NCI-H2107 treated with DMSO at 0.1 percent for 48 hours (cell line): ENCODE results near the gene FAM200C.
A peak's percentile ranks its signal among the peaks of the same experiment; 100 is the strongest.
"Not testable (repeated sequence)": the region's sequence is repeated elsewhere in the genome, so short reads cannot be mapped to it uniquely, and the experiment has no call there.

Experiments
- DNase-seq: peaks from one replicate; lab custom pipeline; 2025; ENCODE audit not compliant: unreplicated experiment; lab: John Stamatoyannopoulos, UW

The FAM200C gene

DNA sequence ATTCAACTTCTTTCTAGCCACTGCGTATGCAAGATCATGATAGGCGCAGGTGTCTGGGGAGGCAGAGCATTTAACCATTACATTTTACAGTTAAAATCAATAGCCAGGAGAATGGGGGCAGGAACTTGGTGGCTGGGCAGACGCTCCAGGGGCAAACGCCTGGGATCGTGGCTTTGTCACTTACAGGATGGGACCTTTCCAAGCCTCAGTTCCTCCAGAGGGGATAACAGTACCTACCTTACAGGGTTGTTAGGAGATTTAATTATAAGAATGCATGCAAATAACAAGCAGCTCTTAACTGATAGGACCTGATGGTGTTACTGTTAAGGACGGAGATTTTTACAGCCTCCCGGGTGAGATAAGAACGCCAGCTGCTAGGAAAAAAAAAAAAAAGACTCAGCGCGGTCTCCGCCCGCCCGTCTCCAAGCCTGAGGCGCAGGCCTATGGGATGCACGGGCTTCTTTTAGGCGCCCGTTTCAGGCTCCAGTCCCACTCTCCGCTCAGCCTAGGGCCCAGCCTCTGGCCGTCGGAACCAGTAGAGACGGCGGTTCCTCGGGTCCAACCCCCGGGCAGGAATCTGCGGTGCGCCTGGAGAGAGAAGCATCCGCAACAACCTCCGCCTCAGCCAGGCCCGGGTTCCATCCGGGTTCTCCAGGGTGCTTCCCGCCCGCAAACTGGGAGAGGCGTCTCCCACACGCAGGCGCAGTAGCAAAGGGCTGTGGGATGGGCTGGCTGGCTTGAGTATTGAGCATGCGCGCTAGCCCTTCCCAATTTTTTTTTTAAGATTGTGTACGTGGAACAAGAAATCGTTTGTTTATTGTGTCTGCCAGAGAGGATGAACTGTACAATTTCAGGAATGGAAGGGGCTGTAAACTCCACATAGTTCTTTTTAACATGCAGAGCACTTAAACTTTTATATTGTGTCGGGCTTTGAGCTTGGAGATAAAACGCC lies at the start of gene FAM200C:
Gene FAM200C (minus strand): TSS at position 653 of the 952 bp plus-strand sequence. CDS start 4,564 bp downstream, outside the sequence.
- DNase-seq = peak; percentile 82

DNA sequence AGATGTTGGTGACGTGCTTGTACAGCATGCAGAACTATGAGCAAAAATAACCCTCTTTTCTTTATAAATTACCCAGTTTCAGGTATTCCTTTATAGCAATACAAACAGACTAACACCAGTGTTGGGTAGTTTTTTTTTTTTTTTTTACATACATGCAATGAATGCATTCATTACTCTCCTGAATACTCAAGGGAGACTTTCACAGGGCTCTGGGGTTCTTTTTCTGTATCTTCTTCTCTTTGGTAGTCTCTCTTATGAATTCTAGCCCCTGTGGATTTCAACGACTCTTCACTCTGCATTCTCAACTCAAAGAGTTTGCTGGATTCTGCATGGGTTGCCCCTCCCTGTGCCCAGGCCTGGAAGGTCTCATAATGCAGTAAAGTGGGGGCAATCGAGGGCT lies 49.6 kb upstream of the FAM200C start:
- no peak for DNase-seq

DNA sequence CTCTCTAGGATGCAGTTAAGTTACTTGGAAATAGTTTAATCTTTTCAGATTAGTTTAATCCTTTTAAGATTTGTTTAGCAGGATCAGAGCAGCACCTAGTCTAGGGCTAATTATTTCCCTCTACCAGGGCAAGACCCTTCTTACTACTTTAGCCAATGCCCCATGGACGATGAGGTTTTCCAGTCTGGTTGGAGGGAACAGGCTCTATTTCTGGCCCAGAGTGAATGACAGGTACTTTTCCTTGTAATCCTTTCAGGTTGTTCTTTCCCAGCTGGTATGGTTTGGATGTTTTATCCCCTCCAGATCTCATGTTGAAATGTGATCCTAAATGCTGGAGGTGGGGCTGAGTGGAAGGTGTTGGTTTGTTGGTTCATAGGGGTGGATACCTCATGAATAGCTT lies 49.0 kb upstream of the FAM200C start:
- DNase-seq = no peak

DNA sequence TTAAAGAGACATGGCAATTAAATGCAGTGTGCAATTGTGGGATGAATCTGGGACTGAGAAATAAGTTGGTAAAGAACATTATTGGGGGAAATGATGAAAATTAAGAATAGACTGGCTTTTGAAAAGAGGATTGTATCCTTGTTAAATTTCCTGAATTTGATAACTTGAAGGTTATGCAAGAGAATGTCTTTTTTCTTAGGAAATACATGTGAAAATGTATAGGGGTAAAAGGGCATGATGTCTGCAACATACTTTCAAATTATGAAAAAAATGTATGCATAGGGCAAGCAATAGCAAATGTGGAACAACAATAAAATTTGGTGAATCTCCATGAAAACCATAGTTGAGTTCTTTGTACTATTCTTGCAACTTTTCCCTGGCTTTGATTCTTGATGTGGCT lies 45.9 kb upstream of the FAM200C start:
- DNase-seq = no peak

DNA sequence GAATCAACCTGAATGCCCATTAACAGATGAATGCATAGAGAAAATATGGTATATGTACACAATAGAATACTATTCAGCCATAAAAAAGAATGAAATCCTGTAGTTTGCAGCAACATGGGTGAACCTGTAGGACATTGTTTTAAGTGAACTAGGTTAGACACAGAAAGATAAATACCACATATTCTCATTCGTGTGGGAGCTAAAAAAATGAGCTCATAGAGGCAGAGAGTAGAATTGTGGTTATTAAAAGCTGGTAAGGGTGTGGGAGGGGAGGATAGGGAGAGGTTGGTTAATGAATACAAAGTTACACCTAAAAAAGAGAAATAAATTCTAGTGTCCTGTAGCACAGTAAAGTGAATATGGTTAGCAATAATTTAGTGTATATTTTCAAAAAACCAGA lies 45.3 kb upstream of the FAM200C start:
- no peak for DNase-seq

DNA sequence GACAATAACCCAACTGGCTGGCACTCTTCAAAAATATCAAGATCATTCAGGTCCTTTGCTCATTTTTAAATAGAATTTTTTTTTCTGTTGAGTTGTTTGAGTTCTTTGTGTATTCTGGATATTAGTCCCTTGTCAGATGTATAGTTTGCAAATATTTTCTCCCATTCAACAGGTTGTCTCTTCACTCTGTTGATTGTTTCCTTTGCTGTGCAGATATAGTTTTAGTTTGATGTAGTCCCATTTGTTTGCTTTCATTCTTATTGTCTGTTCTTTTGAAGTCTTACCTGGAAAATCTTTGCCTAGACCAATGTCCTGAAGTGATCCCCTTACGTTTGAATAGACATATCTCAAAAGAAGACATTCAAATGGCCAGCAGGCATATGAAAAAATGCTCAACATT lies 44.6 kb upstream of the FAM200C start:
- DNase-seq = no peak

DNA sequence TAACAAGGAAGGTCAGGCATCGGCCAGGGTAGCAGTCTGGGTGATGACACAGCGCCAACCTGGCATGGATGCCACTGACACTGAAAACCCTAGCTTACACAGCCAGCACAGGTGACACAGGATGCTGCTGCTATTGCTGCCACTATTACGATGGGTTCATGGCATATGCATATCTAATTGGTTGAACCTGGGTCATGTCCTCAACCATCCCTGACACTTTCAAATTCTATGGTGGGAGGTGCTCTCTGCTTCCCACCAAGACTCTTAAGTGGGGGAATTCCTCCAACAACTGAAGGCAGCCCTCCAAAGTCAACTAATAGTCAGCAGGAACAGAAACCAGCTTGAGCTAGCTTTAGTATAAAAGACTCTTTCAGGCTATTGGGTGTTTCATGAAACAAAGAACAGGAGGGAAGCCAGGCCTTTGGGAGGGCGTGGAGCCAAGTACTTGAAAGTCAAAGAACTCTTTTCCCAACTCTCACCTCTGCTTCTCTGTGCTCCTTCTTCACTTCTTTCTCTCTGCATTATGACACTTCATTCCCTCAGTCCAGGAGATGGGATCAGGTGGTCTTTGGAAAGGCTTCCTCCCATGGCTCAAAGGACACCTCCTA lies 43.1 kb upstream of the FAM200C start:
- no peak for DNase-seq

DNA sequence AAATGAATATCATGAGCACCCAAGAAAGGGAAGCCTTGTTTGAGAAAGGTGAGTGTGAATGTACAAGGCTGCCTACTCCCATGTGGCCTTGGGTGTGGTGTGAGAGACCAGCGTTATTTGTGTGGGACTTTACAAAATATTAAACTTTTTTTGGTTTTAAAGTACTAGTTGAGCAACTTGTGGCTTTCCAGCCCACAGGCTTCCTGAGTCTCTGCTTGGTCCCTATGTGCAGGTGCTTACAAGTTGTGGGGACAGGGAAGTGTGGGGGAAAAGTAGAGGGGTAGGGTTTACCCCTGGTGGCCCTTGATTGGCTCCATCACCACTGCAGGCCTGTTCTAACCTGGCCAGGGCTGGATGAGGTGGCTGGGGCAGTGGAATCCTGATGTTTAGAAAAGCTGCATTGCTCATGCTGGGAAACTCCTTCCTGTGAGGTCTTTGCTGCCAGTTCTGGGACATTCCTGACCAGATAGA lies 41.5 kb upstream of the FAM200C start:
- DNase-seq = no peak

DNA sequence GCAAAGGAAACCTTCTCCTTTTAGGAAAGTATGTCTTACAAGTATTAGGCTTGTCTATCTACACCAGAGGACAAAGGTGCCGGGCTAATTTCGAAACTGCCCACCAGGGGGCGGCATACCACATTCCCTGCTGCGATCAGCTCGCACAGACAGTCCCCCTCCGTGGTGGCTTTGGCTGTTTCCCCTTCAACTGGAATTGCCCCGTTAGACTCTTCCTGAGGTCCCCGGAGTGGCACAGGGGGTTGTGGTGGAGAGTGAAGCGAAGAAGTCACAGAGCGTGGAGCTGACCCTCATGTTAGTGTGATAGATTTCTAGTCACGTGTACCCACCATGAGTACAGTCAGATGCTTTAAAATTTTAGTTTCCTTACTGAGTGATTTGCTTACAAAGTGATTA lies 39.3 kb upstream of the FAM200C start:
- peak; percentile 53 for DNase-seq

DNA sequence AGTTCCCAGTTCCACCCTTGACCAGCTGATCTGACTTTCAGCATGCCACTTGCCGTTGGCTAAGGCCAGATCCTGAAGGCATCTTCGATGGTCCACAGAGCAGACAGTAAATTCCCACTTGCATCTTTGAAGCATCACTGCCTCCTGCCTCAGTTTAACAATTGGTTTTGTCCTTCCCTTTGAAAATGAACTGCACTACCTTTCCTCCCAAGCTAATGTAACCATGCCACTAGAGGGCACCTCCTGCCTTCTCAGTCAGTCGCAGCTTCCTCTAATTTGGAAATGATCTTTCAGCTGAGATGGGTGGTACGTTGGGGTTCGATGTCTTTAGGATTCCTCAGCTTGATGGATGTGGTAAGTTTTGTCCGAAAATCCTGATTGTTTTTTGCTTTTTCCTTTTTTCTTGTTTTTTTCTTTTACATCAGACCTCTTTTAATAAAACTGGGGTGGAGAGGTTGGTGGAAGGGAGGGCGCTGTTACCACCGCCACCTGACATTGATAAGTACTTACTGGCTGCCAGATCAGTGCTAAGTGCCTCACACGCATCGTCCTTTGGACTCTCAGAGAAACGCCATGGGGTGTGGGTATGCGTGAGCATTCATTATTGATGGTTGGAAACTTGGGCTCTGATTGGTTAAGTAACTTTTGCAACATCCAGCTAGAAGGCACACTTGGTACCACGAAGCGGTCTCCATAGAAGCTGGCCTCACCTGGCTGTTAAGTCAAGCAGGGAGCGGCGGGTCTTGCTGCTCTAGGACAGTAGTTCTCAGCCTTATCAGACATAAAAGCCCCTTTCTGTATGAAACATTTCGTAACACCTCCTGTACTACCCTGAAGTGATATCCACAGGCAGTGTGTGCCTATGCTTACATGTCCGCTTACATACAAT lies 38.7 kb upstream of the FAM200C start:
- peak; percentile 53 for DNase-seq

DNA sequence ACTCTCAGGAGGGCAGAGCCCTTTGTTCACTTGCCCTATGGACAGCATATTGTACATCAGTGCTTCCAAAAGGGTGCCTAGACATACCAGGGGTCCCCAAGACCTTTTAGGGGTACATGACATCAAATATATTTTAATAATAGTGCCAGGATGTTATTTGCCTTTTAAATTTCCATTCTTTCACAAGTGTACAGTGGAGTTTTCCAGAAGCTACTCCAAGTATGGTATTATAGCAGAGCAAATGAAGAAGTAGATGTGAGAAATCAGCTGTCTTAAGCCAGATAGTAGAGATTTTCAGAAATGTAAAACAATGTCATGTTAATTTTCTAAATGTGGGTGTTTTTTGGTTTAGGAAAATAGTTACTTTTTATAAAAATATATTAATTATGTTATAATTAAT lies 37.4 kb upstream of the FAM200C start:
- no peak for DNase-seq

DNA sequence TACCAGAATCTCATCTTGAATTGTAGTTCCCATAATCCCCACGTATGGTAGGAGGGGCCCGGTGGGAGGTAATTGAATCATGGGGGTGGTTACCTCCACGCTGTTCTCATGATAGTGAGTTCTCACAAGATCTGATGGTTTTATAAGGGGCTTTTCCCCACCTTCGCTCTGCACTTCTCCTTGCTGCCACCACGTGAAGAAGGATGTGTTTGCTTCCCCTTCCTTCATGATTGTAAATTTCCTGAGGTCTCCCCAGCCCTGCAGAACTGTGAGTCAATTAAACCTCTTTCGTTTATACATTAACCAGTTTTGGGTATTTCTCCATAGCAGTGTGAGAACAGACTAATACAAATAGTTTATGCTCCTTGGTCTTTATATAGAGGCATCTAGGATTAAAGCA lies 36.8 kb upstream of the FAM200C start:
- DNase-seq = not testable (repeated sequence)

DNA sequence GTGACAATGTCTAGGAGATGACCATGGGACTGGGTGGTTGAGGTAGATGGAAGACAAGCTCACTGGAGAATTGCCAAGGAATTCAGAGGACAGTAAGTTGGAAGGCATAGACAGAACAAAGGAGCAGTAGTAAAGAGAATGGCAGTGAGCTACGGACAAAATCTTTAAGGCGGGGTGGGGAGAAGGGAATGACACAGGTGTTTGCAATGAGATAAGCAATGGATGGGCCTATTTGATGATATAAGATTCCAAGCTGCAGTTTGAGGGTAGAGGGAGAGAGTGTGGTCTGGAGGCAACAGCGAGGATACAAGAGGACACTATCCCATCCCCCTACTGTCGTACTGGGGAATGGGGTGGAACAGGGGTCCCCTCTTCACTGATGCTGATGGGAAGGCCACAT lies 36.2 kb upstream of the FAM200C start:
- DNase-seq = no peak

DNA sequence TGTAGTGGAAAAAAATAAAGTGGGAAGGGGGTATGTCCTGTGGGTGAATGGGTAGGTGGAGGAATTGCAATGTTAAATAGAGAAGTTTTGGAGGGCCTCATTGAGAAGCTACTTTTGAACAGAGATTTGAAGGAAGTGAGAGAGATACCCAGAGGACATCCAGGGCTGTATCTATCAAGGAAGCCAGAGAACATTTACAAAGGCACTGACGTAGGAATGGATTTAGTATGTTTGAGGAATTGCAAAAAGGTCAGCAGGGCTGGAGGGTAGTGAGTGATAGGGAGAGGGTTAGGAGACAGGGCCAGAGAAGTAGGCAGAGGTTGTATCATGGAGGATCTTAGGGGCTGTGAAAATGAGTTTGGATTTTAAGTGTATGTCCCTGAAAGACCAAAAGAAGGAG lies 35.7 kb upstream of the FAM200C start:
- DNase-seq = no peak

DNA sequence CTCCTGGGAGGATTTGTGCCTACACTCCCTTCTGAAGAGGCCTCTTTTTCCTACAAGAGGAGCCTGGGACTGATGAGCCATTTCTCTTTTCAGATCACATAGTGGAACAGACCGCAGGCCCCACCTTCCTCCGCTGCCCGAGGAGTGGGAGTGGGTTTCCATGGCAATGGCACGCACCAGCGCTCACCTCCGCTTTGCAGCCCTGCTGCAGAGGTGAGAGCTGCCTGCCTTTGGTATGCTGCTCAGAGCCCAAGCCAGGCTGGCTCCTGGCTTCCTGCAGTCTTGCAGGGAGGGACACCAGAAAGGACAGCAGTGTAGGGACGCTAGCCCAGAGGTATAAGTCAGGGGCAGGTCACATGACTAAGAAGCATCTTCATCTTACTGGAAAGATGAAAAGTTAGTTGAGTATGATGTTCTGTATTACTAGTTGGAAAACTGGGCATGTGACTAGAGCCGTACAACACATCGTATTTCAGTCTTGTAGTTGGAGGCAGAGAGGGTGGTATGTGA lies 34.2 kb upstream of the FAM200C start:
- peak; percentile 36 for DNase-seq

DNA sequence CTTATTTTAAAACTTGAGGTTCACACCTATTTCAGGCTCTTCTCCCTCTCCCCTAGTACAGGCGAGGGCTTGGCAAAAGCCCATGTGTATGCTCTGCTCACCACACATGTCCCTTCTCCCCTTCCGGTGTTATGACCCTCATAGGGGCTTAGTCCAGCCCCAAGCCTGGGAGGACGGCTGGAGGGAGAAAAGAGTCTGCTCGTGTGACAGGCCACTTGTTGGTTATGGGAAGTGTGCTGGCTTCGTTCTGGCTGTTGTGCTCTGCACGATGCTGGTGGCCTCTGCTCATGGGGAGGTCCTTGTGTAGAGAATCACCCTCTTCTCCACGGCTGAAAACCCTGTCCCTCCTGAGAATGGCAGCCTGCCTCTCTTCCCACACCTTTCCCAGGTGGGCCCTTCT lies 32.9 kb upstream of the FAM200C start:
- DNase-seq = no peak

DNA sequence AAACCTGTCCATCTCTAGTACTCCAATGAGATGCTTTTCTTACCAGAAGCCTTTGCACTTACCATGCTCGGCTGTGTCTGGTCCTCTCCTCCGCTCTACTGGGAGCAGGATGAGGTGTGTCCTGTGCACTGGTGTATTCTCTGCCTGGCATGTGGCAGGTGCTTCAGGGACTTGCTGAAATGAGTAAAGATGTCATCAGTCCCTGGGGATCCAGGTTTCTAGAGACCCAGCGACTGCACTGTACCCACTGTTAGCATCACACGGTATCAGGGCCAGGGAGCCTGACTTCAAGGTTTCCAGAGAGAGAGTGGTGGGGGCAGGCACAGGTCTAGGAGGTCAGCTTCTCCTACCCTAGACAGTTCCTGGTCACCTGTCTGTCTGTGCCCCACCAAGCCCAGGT lies 32.3 kb upstream of the FAM200C start:
- peak; percentile 11 for DNase-seq

DNA sequence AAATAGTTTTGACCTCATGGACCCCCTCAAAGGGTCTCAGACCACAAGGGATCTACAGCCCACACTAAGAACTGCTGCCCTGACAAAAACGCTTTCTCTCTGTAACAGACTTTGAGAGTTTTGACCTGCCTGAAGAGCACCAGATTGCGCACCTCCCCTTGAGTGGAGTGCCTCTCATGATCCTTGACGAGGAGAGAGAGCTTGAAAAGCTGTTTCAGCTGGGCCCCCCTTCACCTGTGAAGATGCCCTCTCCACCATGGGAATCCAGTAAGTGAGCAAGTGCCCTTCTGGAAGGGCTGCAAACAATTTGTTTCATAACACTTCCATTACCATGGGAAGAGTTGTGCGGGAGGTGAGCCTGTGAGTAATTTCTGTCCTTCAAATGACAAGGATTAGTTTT lies 27.8 kb upstream of the FAM200C start:
- no peak for DNase-seq

DNA sequence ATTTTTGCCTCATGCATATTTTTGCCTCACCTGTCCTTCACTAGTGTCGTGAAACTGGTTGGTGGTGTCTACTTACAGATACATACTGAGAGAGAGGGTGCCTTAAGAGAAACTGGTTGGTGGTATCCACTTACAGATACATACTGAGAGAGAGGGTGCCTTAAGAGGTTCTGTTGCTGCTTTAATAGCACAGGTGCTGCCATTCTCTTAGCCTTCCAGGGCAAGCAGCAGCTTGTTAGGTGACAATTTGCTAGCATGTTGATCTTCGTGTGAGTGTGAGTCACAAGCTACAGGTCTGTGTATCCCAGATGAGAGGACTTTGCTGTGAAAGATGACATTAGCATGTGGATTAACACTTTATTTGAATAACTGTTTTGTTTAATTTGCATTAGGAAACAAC lies 23.2 kb upstream of the FAM200C start:
- DNase-seq = peak; percentile 76

DNA sequence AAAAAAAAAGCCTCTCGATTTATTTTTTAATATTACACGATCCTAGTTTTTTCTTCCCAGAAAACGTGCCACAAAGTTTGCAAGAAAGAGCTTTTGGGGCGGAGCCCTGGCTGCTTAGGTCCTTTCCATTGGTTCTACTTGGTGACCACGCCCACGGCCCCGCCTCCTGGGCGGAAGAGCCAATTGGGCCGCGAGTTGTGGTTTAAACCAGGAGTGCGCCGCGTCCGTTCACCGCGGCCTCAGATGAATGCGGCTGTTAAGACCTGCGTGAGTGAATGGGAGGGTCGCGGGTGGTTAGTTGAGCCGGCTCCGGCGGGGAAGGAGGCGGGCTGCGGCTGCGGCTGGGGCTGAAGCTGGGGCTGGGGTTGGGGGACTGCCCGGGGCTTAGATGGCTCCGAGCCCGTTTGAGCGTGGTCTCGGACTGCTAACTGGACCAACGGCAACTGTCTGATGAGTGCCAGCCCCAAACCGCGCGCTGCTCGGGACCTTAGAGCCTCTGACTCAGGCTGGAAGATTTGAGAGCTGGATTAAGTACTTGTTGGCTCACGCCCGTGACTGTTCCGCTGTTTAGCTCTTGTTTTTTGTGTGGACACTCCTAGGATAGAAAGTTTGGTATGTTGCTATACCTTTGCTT lies 21.9 kb upstream of the FAM200C start, which contains the start of gene PTTG1:
Gene PTTG1 (plus strand): TSS at position 231 of the 634 bp plus-strand sequence. CDS start 458 bp downstream, outside the sequence.
- peak; percentile 79 for DNase-seq

DNA sequence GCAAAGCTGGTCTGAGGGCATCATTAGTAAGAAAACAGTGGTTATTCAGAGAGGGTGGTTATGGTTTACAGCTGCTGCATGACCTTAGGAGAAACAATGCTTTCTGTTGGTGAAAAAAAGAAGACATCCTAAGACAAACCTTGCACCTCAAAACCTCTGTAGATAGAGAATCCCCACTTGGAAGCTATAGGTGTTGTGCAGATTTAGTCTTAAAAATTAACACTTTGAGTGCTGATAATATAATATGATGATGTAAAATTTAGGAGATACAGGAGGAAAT lies 20.4 kb upstream of the FAM200C start:
- DNase-seq = no peak
